Endothelial cell of hepatic sinusoid (primary cell): ENCODE data around the gene SETBP1.

Experiments
- in situ Hi-C: cut with HindIII; loops from 2 replicates; pipeline ENCODE4 v1.10.0; 2017; ENCODE audit warnings: low sequenced_read_pairs

Gene SETBP1

DNA sequence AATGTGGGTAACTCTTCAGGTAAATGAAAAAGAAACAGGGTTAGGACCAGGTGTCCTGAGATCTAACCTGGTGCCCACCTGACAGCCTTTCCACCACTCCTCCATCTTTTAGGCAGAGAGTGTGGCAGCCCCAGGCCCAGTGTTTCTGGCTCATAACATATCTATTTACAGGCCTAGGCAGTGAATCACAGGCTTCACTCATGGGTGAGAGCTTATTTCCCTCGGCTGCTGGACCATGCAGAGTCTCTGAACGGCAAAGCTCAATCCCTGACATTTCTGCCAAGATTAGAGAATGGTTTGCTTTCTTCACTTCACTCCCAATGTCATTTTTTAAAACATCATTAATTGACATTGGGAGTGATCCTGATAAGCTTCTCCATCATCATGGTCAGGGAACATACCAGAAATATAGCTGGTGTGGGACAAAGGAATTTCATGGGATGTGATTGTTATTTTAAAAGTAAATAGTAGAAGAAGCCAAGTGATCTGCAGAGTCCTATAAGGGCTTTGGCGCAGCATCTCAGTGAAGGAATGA is 323.9 kb downstream of the SETBP1 start:
- in situ Hi-C loops = no loop called here

DNA sequence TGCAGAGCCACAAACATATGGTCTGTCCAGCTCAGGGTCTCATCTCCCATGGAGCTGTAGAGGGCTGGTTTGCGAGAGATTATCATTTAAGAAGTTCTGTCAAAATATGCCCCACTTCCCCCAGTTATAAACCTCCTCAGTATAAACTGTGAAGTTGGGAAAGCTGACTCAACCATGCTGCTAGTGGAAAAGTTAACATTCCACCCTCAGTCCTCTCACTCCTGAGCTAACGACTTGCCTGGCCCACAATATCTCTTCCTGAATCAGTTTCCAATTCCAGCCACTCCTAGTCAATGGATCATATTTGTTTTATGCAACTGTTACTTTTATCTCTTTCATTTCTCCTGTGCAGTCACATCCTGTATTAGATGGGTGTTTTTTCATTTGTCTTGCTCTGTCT is 326.2 kb downstream of the SETBP1 start:
- in situ Hi-C loops = no loop called here

DNA sequence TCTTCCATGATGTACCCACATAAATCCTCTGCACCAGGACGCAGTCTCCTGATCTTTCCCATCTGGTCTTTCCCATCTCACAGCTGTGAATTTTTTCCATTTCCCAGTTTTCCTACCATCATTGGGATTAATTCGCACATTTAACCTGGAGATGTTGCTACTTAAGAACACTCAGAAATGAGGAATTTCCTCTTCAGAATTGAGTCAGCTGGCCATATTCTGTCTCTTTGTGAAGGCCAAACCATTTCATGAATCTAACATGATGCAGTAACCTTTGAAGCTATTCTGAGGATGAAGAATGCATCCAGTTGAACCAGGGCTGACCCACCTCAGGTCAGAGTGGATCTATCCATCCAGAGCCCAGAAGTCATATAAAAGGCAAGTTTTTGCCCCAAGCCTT is 326.8 kb downstream of the SETBP1 start:
- in situ Hi-C loops = no loop called here

DNA sequence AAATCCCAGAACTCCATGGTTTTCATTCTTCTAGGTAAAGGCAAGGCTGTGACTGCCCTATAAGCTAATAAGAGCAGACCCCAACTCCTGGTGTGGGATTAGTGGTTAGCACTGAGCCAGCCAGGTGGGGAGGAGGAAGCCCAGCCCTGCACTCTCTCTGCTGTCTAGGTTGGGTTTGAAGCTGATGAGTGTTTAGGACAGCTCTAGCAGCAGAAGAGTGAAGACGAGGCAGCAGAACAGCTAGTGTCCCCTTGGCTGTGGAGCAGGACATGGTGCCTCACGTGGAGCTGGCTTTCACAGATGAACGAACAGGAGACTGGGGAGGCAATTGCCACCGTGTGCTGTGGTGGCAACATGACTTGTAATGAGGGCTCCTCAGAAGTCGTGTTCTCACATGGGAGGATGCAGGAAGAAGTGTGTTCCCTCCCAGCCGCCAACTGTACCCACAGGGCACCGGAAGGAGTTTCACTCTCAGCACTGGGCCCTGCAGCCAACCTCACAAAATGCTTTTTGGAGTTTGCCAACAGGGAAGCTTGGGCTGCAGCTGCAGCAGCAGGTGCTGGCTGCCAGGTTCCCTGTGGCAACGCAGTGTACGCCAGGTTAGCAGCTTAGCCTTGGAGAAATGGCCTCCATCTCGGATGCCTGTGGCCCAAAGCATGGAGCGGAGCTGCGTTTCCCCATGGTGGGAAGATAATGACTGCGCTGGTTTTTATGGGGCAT is 328.2 kb downstream of the SETBP1 start:
- in situ Hi-C loops = no loop called here

DNA sequence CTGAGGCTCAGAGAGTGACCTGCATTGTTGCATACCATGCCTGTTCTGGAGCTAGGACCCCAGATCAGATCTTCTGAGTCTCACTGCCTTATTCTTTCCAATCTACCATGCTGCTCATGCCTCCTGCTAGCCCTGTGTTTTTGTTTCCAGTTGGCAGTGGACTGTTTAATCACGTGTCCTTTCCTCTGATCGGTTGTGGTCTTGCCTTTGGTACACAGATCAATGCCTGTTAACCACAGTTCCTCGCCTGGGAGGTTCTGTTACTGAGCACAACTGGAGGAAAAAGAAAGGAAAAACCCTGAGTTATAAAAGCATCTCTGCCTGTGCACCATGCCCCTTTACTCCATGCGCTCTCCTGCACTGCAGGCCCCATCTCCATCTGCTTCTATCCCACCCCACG is 329.1 kb downstream of the SETBP1 start:
- in situ Hi-C loops = no loop called here

DNA sequence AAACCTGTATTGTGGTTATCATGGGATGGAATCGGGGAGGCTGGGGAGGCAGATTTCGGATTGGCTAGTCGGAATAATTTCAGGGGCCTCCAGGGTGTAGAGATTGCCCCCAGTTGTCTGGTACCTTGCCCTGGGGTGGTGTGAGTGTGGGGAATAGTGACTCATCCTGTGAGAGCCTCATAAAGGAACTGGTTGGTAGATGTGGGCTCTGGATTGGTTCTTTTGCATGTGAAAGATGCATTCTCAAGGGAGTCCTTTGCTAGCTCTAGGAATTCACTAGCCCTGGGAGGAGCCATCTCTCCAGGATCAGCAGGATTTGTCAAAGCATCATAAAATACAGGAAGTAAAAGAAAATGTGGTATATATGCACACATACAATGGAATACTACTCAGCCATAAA is 331.6 kb downstream of the SETBP1 start:
- in situ Hi-C loops = no loop called here

DNA sequence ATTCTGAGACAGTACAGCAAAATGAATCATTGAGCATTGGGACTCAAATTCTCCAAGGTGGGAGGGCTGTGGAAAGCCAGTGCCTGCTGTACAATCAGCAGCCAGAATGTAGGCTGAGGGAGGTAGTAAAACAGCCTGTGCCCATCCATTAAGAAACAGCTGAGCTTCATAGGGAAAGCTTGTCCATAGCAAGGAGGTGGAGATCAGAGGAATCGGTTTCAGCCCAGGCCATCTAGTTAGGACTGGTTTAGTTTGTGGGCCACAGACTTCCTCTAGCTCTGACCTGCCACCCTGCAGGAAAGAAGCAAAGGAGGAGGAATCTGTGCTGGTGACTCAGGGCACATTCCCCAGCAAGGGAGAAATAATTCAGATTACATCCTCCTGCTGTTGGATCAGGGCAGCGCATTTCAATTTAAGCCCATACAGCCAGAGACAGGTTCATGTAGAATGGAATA is 333.4 kb downstream of the SETBP1 start:
- in situ Hi-C loops = no loop called here

DNA sequence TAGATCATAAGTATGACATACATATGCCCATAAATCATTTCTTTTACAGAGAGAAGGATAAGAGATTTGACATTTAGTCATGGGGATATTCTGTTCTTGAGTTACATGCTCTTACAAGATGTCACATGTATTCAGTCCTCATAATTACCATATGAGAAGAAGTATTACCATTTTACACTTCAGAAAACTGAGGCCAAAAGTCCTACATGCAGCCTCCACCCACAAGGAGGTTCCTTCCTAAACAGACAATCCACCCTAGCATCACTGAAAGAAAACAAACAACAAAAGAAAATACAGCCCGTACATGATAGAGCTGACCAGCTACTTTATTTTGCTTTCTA is 335.1 kb downstream of the SETBP1 start:
- in situ Hi-C loops = no loop called here

DNA sequence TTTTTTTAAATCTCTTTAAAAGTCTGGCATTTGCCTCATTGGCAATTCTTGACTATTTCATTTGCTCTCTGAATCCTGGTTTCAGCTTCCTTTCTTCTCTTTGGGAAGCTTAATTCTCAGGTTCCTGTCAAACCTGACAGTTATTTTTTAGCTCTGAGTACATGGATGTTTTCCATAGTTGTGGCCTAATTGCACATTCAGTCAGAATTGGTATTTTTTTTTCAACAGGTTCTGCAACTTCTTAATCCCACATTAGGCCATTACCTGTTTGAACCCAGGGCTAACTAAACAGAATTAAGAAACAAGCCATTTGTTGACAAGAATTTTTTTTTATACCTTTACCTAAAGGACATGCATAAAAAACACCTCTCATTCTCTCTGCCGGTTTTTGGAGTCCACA is 338.8 kb downstream of the SETBP1 start:
- in situ Hi-C loops = no loop called here

DNA sequence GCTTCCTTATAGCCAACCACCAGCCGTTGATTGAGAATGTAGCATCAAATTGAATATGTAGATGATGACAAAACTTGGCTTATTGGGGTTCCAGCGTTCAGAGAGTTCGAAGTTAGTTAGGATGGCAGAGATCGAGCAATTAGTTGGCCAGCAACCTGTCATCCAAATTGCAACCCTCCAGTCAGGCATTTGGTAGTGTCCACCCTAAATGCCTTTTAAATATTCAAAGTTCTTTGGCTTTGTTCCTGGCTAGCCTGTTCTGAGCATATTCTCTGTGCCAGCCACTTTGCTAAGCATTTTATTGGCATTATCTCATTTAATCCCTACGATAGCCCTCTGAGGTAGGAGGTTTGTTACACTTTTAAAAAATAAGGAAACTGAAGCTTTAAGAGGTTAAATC is 342.8 kb downstream of the SETBP1 start:
- in situ Hi-C loops = loop anchor here (5.0 kb wide), 1 partner anchor 39 kb away; no protein-coding TSS in a partner anchor

DNA sequence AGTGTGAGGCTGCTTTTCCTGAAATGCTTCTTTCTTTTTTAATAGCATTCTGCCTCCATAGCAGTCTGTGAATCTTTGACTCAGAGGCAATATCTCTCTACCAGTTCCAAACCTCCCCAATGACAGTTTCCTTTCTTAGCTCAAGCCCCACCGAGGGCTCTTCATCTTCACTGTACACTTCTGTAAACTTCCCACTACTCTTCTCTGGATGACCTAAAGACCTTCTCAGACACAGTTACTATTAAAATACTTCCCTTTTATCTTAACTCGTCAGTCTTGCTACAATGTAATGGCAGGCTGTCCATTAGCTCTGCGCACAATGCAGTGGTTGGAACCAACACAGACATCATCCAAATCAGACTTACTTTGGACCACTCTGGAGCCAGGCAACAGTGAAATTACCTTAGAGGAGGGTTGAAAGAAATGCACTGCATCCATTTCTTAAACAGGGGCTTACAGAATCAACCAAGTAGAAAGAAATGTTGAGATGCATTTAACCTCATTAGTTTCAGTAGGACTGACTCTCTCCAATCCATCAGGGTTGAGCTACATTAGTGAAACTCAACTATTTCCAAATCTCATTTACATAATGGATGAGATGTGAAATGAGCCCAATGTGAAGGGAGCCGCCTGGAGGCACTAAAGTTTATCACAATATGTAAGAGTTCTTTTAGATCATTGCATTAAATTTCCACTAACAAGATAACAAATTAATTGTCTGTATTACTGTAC is 343.8 kb downstream of the SETBP1 start:
- in situ Hi-C loops = loop anchor here (5.0 kb wide), 1 partner anchor 38 kb away; no protein-coding TSS in a partner anchor

DNA sequence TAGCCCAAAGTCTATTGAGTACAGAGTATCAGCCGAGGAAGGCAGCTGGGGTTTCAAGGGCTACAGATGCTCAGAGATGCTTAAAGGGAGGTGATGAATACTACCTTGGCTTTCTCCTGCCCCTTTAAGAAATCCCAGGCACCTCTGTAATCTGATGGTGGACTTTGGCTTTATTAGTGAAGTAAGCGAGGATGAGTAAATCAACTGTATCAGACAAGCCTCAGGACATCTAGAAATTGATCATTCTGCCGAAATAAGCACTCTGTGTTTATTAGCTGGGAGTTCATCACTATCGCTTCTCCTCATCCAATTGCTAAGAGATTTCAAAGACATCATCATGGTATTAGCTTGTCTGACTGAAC is 344.4 kb downstream of the SETBP1 start:
- in situ Hi-C loops = no loop called here

DNA sequence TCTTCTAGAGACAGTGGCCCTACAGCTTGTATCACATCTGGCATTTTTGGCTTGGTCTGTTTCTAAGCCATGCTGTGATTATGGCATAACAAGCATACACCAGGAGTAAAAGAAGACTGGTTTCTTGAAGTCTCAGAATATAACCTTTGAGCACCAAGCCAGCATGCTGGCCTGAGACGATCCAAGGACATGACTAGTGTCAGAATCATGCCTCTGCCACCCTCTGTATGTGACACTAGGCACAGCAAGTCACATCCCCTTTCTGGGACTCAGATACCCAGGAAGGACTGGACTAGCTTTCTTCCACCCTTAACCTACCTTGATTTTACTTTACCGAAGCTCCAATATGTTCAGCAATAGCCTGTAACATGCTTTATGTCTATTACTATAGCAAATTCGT is 345.5 kb downstream of the SETBP1 start:
- in situ Hi-C loops = no loop called here

DNA sequence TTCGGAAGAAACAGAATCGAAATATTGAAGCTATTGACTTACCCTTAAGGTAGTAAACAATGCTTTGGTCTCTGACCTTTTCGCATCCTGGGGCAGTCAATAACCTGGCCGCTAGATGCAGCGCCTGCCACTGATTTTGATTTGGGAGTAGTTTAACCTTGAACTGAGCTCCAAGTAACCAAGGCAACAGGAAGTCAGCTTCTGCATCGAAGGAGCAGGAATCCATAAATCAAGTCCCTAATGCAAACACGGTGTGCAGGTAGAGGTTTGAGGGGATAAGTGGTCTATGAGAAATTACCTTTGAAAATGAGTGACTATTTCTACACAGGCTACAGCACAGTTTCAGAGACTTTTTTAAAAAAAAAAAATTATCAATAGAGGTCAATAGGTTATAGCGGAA is 353.5 kb downstream of the SETBP1 start:
- in situ Hi-C loops = no loop called here

DNA sequence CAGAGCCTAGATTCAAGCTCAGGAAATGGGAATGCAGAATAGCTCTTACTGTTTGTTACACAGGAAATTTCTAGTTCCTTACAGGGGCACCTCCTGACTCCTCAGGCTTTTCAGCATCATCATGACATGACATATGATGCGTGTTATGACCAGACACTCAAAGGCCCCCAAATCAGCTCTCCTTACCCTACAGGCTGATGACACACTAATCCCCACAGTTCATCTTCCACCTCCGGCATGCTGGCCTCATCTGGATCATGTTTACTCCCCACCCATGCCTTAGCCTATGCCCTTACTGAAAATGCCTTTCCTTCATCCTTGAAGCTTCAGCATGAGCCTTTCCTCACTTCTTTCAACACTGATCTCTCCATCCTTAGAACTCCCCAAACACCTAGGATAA is 356.9 kb downstream of the SETBP1 start:
- in situ Hi-C loops = no loop called here

DNA sequence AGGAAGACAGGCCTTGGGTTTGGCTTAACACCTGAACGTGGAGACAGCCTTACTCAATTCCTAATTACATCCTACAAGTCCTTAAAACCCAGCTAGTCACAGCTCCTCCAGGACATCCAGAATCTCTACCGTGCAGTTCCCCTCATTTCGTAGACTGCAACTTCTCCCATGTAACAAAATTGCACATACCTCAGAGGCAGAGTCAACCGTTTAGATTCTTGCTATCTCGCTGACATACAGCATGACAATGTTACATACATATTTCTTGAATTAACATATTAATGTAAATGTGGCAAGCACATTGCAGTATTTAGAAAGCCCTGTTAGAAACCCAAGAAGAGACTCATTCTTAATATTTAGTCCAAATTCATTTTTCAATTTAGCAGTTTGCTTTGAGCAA is 358.7 kb downstream of the SETBP1 start:
- in situ Hi-C loops = no loop called here

DNA sequence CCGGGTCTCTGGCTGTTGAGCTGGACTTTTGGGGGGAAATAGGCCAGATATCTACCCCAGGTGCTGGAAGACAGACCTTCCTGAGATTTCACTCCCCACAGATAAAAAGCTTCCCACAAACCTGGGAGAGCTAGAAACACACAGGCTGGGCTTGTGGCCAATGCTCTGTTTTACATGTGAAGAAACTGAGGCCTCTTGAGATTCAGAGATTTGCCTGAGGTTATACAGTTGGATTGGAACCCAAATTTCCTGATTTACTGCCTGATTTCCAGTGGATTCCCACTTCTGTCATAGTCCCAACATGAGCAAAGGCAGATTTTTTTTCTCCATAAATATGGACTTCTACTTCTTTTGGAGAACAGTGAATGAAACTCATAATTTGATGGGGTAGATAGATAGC is 360.2 kb downstream of the SETBP1 start:
- in situ Hi-C loops = no loop called here

DNA sequence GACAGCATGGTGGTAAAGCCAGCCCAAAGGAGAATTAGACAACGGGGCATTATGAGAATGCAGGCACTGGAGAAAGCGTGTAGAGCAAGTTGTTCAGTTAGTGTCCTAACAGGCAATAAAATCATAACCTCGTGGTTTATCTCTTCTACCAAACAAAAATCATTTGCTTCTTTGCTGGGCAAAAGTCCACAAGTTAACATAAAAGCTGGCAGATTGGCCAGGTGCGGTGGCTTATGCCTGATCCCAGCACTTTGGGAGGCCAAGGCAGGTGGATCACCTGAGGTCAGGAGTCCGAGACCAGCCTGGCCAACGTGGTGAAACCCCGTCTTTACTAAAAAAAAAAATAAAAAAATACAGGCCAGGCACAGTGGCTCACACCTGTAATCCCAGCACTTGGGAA is 364.1 kb downstream of the SETBP1 start:
- in situ Hi-C loops = no loop called here

DNA sequence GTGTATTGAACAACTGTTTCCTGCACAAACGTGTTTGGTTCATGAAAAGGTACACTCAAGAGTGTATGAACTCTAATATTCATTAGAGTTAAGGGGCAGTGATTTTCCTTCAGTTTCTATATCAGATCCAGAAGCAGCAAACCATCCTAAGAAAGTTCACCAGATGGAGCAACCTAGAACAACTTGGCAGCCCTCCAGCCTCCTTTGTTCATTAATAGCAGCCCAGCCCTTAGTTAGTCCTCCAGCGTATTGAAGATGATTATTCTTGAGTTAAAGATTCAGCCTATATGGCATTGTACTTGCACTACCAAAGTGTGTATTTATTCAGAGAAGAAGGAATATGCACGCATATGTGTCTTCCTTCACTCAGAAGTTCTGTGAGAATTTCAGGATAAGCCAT is 365.5 kb downstream of the SETBP1 start:
- in situ Hi-C loops = no loop called here

DNA sequence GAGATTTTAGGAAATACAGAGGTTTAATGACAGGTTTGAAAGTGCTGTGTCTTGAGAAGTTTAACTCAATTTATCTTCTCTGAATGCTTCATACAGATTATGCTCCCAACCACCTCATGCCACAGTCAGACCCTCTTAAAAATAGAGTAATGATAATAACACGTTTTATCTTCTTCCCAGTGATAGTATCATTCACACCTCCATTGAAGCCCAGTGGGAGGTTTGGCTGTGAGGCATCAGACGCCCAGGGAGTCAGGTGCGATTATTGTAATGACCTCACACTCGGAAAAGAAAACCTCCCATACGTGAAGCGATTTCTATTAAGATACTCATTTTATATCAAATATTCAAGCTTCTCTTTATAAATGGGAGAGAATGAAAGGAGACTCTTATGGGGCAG is 366.3 kb downstream of the SETBP1 start:
- in situ Hi-C loops = no loop called here

DNA sequence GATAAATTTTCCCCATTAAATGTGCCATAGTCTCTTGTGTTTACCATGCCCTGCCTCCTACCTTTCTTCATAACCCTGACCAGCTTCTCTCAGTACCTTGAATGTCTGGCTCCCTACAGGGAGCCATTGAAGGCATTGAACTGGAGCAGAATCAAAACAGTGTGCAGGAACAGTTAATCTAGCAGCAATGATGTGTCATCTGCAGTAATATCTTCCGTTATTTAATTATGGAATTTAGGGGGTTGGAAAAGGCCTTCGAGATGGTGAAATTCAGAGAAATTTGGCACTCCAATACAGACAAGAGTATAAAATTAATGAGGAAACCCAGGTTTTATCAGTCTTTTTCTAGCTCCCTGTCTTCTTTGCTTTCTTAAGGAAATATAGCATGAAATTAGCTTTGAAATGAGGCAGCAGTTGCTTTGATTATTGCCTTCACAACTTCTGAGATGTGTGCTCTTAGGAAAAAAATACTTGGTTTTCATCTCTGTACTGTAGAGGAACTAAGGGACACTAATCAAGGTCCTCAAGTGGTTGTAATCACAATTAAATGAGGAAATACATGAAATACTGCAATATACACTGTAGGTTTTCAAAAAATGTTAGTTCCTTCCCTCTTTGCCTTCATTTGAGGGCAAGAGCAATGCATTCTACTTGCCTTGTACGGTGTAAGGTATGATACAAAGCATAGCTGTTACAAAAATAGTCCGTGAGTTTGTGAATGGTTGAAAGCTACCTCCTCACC is 369.1 kb downstream of the SETBP1 start:
- in situ Hi-C loops = no loop called here
